ENCODE data around the gene NRTN. TPM values are rescaled to one million over a fixed set of nuclear protein-coding genes. Genes with fewer than 3 reads are reported as not detected.

Gene NRTN
- total RNA-seq, 1 donor from 2014 or later = 1.0 TPM

GRCh38 chr19:5801796-5802619, 2.9 kb upstream of the NRTN start:
- no peak overlapping the region for H3K4me3 ChIP-seq (ENCODE audit: low read depth, low read length)
- DNase-seq (ENCODE audit: low read depth) = no peak
- no peaks in the 10 kb centered on the region for H3K36me3 ChIP-seq (ENCODE audit: control insufficient read depth, insufficient read depth, low read length)
- H3K27me3 ChIP-seq (ENCODE audit: control insufficient read depth, insufficient read depth, low read length) = peaks cover 33% of the 10 kb centered on the region
- no peak for TF ChIP-seq CTCF (IDR thresholded peaks at IDR 0.05; ENCODE audit: insufficient read depth, low read length, poor library complexity, severe bottlenecking)

- no peaks in the 10 kb centered on the region for H3K36me3 ChIP-seq (ENCODE audit: control insufficient read depth, insufficient read depth, low read length)
- DNase-seq (ENCODE audit: low read depth) = no peak
- TF ChIP-seq CTCF (IDR thresholded peaks at IDR 0.05; ENCODE audit: insufficient read depth, low read length, poor library complexity, severe bottlenecking) = no peak
- H3K27me3 ChIP-seq (ENCODE audit: control insufficient read depth, insufficient read depth, low read length) = peaks cover 35% of the 10 kb centered on the region
- no peak overlapping the region for H3K4me3 ChIP-seq (ENCODE audit: low read depth, low read length)
Observed at GRCh38 chr19:5803441-5803751, 1.5 kb upstream of the NRTN start.

GRCh38 chr19:5803752-5804515, 933 bp upstream of the NRTN start:
- H3K27me3 ChIP-seq (ENCODE audit: control insufficient read depth, insufficient read depth, low read length) = peaks cover 35% of the 10 kb centered on the region
- peak; percentile 95 for TF ChIP-seq CTCF (IDR thresholded peaks at IDR 0.05; ENCODE audit: insufficient read depth, low read length, poor library complexity, severe bottlenecking)
- no peak overlapping the region for H3K4me3 ChIP-seq (ENCODE audit: low read depth, low read length)
- no peak for DNase-seq (ENCODE audit: low read depth)
- no peaks in the 10 kb centered on the region for H3K36me3 ChIP-seq (ENCODE audit: control insufficient read depth, insufficient read depth, low read length)

- Histone ChIP-seq H3K27me3 (ENCODE audit: control insufficient read depth, insufficient read depth, low read length) (peaks cover 33% of the 10 kb centered on the region), H3K4me3 (ENCODE audit: low read depth, low read length) (peak overlapping the region; percentile 10), H3K36me3 (ENCODE audit: control insufficient read depth, insufficient read depth, low read length) (no peaks in the 10 kb centered on the region)
- peak; percentile 77 for TF ChIP-seq CTCF (IDR thresholded peaks at IDR 0.05; ENCODE audit: insufficient read depth, low read length, poor library complexity, severe bottlenecking)
- DNase-seq (ENCODE audit: low read depth) = no peak
Observed at GRCh38 chr19:5805462-5806132, 730 bp downstream of the NRTN start.

GRCh38 chr19:5806133-5806489, 1.2 kb downstream of the NRTN start:
- TF ChIP-seq CTCF (IDR thresholded peaks at IDR 0.05; ENCODE audit: insufficient read depth, low read length, poor library complexity, severe bottlenecking) = no peak
- Histone ChIP-seq H3K27me3 (ENCODE audit: control insufficient read depth, insufficient read depth, low read length) (peaks cover 33% of the 10 kb centered on the region), H3K4me3 (ENCODE audit: low read depth, low read length) (no peak overlapping the region), H3K36me3 (ENCODE audit: control insufficient read depth, insufficient read depth, low read length) (no peaks in the 10 kb centered on the region)
- no peak for DNase-seq (ENCODE audit: low read depth)
